ENCODE measurements around the gene WDR18.

DNA sequence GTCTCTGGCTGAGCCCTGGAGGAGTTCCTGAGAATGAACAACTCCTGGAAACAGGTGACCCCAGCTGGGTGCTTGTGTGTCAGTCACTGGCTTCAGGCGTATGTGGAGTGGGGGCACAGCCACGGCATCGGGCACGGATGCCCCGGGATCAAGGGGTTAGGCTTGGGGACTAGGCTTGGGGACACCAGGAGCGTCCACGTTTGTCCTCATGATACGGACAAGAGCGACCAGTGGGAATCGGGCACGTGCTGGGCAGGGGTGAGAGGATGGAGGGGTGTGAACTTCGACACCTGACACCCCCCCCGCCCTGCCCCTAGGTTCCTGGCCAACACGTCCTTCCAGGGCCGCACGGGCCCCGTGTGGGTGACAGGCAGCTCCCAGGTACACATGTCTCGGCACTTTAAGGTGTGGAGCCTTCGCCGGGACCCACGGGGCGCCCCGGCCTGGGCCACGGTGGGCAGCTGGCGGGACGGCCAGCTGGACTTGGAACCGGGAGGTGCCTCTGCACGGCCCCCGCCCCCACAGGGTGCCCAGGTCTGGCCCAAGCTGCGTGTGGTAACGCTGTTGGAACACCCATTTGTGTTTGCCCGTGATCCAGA, 20.2 kb downstream of the WDR18 start:
- TF ChIP-seq, protein P1, sequence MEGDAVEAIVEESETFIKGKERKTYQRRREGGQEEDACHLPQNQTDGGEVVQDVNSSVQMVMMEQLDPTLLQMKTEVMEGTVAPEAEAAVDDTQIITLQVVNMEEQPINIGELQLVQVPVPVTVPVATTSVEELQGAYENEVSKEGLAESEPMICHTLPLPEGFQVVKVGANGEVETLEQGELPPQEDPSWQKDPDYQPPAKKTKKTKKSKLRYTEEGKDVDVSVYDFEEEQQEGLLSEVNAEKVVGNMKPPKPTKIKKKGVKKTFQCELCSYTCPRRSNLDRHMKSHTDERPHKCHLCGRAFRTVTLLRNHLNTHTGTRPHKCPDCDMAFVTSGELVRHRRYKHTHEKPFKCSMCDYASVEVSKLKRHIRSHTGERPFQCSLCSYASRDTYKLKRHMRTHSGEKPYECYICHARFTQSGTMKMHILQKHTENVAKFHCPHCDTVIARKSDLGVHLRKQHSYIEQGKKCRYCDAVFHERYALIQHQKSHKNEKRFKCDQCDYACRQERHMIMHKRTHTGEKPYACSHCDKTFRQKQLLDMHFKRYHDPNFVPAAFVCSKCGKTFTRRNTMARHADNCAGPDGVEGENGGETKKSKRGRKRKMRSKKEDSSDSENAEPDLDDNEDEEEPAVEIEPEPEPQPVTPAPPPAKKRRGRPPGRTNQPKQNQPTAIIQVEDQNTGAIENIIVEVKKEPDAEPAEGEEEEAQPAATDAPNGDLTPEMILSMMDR (IDR thresholded peaks at IDR 0.05), result no peak
- TF ChIP-seq EP300 (IDR thresholded peaks at IDR 0.05) (no peak), POLR2A (IDR thresholded peaks at IDR 0.05) (no peak)
